Measurements from ENCODE around the gene ATP1A4. TPM values are rescaled to one million over a fixed set of nuclear protein-coding genes. Genes with fewer than 3 reads are reported as not detected.

The ATP1A4 gene
- total RNA-seq, 1 donor from 2014 or later, result not detected

DNA sequence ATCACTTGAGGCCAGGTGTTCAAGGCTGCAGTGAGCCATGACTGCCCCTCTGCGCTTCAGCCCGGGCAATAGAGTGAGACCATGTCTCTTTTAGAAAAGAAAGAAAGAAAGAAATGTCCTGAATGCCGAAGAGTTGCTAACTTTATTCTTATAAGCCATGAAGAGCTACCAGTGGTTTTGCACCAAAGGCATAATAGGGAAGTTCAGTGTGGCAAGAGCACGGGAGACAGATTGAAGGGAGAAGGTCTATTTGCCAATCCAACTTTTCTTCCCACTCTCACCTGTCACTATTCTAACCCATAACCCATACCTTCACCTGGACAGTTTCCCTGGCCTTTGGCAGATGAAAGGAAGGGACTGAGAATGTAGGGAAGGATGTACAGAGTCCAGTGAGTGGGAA lies 49.4 kb downstream of the ATP1A4 start:
- Histone ChIP-seq H3K36me3 (no peaks in the 10 kb centered on the region), H3K4me1 (peaks cover 0 to 4% of the 10 kb centered on the region in 2 donors), H3K27me3 (no peaks in the 10 kb centered on the region), H3K27ac (no peak overlapping the region), H3K9me3 (no peaks in the 10 kb centered on the region), H3K4me3 (no peak overlapping the region)
- TF ChIP-seq, protein P1, sequence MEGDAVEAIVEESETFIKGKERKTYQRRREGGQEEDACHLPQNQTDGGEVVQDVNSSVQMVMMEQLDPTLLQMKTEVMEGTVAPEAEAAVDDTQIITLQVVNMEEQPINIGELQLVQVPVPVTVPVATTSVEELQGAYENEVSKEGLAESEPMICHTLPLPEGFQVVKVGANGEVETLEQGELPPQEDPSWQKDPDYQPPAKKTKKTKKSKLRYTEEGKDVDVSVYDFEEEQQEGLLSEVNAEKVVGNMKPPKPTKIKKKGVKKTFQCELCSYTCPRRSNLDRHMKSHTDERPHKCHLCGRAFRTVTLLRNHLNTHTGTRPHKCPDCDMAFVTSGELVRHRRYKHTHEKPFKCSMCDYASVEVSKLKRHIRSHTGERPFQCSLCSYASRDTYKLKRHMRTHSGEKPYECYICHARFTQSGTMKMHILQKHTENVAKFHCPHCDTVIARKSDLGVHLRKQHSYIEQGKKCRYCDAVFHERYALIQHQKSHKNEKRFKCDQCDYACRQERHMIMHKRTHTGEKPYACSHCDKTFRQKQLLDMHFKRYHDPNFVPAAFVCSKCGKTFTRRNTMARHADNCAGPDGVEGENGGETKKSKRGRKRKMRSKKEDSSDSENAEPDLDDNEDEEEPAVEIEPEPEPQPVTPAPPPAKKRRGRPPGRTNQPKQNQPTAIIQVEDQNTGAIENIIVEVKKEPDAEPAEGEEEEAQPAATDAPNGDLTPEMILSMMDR (IDR thresholded peaks at IDR 0.05), result no peak
- no peak for DNase-seq (ENCODE audit: low spot score in 2 of 2)
- intact Hi-C loops (cut with DNase I), result loop anchor here (10.0 kb wide), 1 partner anchor 1194 kb away; no protein-coding TSS in a partner anchor

DNA sequence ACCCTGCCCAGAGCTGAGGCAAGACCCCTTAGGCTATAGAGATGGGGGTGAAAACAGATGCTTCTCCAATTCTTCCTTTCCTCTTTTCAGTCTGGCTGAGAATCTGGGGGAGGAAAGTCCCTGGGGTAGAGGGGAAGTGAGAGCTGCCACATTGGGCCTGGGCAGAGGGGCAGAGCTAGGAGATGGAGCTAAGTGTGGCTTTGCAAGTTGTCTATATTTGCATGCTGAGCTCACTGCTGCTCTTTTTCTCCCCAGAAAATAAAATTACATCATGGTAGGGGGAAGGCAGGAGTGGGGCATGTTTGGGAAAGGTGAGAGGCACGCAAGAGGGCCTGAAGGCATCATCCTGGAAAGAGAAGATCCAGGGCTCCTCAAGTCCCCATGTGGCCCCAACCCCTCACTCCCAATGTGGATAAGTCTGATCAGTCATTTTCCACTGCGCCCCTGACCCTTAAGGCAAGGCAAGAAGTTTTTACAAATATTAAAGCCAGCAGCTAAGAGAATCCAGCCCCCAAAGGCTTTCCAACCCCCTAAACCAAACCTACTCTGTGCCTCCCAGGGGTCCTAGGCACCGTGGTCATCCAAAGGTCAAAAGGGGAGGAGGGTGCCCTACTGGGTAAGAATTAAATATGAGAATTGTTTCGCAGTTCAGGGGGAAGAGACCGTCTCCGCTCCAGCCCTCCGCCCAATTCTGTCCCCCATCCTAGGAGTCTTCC lies 53.3 kb downstream of the ATP1A4 start:
- no peaks in the 10 kb centered on the region for H3K27me3 ChIP-seq
- H3K36me3 ChIP-seq, result peaks cover 0 to 7% of the 10 kb centered on the region in 2 donors
- intact Hi-C loops (cut with DNase I), result loop anchor here (1.0 to 10.0 kb wide), 4 partner anchors 11 to 1190 kb away; partner anchors contain the start of gene DCAF8
- H3K4me3 ChIP-seq, result peak overlapping the region; percentile 87 to 94
- peak overlapping the region; percentile 94 to 98 for H3K27ac ChIP-seq
- no peaks in the 10 kb centered on the region for H3K9me3 ChIP-seq
- no peak for DNase-seq (ENCODE audit: low spot score in 2 of 2)
- TF ChIP-seq, protein P1 (IDR thresholded peaks at IDR 0.05), result no peak
- peaks cover 0 to 35% of the 10 kb centered on the region in 2 donors for H3K4me1 ChIP-seq

DNA sequence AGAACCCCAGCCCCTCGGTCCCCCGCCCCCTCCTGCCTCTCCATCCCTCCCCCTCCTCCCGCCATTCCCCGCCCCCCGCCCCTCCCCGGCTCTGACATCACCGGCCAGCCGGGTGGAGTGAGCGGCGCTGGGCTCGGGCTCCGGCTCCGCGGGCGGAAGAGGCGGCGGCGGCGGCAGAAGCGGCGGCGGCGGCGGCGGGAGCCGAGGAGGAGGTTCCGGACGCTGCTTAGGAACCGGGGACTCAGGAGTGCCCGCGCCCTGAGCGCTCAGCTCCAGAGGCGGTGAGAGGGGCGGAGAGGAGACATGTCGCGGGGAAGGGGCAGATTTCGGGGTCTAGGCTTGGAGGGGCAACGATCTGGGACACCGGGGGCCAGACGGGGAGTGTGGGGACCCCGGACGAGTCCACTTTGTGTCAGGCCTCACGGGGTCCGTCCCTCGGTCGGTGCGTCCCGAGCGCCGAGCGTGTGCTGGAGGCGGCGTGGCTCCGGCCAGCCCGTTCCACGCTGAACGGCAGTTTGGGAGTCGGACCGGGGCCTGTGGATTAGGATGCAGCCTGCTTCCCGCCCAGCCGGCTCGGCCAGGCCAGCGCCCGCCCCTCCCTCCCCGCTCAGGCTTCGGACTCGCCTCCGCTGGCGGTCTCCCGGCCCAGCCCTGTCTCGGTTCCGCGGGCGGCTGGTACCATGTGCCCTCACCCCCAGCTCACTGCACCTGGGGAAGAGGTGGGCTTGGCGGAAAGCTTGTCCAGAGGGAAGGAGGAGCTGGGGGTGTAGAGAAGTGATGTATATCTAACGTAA lies 54.0 kb downstream of the ATP1A4 start, which contains the start of gene PEA15:
Gene PEA15, plus strand, starts transcription at position 143 of the 794 bp plus-strand sequence. CDS start 6,161 bp downstream, outside the sequence.
- intact Hi-C loops (cut with DNase I), result loop anchor here (2.0 to 10.0 kb wide), 3 partner anchors 13 to 1189 kb away; partner anchors contain the start of gene DCAF8
- Histone ChIP-seq H3K27ac (peak within 1 kb of the TSS; percentile 94 to 98), H3K36me3 (peaks cover 0 to 9% of the 10 kb centered on the region in 2 donors), H3K27me3 (no peaks in the 10 kb centered on the region), H3K4me3 (peak within 1 kb of the TSS; percentile 87 to 94), H3K4me1 (peaks cover under 1 to 42% of the 10 kb centered on the region in 2 donors), H3K9me3 (no peaks in the 10 kb centered on the region)
- peak in 1 of 2 donors; percentile 85 for DNase-seq (ENCODE audit: low spot score in 2 of 2)
- TF ChIP-seq, protein P1 (IDR thresholded peaks at IDR 0.05), result no peak

DNA sequence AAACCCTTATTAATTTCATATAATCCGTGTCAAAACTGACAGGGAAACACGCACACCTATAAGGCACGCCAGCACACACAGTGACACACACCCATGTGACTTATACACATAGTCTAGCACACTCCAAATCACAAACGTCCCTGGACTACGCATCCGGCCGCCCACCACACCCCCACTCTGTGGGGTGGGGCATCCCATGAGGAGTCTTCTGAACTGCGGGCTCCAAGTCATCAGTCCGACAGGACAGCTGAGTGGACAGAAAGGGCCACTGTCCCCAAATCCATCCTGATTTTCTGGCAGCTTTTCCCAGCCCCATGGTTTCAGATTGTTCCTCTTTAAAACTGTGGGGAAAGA lies 54.6 kb downstream of the ATP1A4 start:
- intact Hi-C loops (cut with DNase I), result loop anchor here (5.0 to 10.0 kb wide), 2 partner anchors 56 to 1189 kb away; partner anchors contain the start of gene DCAF8
- TF ChIP-seq, protein P1 (IDR thresholded peaks at IDR 0.05), result no peak
- H3K27ac ChIP-seq, result peak overlapping the region; percentile 94 to 98
- H3K36me3 ChIP-seq, result peaks cover 0 to 14% of the 10 kb centered on the region in 2 donors
- peak; percentile 58 to 85 for DNase-seq (ENCODE audit: low spot score in 2 of 2)
- H3K4me3 ChIP-seq, result peak overlapping the region; percentile 87 to 94
- no peaks in the 10 kb centered on the region for H3K9me3 ChIP-seq
- H3K4me1 ChIP-seq, result peaks cover 3 to 47% of the 10 kb centered on the region in 2 donors
- no peaks in the 10 kb centered on the region for H3K27me3 ChIP-seq

DNA sequence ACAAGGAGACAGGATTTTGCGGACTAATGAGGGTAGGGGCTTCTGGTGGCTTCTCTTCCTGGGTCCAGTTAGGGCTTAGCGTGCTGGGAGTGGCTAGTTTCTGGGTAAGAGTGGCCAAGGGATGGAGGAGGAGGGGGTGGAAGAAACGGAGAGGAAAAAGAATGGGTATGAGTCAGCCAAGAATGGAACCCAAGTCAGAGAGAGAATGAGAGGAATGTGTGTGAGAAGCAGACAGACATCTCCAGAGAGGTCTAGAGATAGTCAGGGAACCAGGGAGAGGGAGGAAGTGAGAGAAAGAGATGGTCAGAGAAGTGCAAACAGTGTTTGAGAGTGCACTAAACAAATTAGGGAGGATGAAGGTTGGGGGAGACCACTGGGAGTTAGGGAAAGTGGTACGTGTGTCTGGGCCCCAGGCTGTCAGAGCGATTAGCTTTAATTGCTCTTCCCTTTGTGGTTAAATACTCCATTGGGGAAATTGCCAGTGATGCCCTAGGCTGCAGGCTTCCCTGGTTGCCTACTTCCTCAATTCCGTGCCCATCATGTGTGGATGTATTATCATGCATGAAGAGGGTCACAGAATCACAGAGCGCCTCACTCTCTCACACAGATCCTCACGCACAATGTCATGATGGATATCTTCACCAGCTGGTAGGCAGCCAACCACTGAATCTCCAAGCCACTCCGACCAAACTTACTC lies 55.2 kb downstream of the ATP1A4 start:
- no peak for DNase-seq (ENCODE audit: low spot score in 2 of 2)
- Histone ChIP-seq H3K4me1 (peaks cover 3 to 47% of the 10 kb centered on the region in 2 donors), H3K27ac (peak overlapping the region; percentile 94 to 98), H3K27me3 (no peaks in the 10 kb centered on the region), H3K4me3 (peak overlapping the region; percentile 87 to 94), H3K36me3 (peaks cover 0 to 20% of the 10 kb centered on the region in 2 donors), H3K9me3 (no peaks in the 10 kb centered on the region)
- TF ChIP-seq, protein P1 (IDR thresholded peaks at IDR 0.05), result no peak
- intact Hi-C loops (cut with DNase I), result loop anchor here (5.0 to 10.0 kb wide), 2 partner anchors 56 to 1188 kb away; partner anchors contain the start of gene DCAF8

Measured in ascending aorta (tissue), 2 donors.